Activated CD4-positive, CD25-positive, alpha-beta regulatory T cell (primary cell): ENCODE results near the gene TULP1.

Source experiments
- DNase-seq, 4 experiments: peaks; one replicate each; lab custom pipeline; 2025; lab: John Stamatoyannopoulos, UW

The TULP1 gene

GRCh38 chr6:35465646-35466045, 47.0 kb downstream of the TULP1 start:
- DNase-seq: no peak

GRCh38 chr6:35463292-35463691, 49.4 kb downstream of the TULP1 start:
- no peak for DNase-seq

- no peak for DNase-seq
Measured at GRCh38 chr6:35461270-35461669, 51.4 kb downstream of the TULP1 start.

GRCh38 chr6:35457907-35458306, 54.8 kb downstream of the TULP1 start:
- no peak for DNase-seq

- no peak for DNase-seq
Measured at GRCh38 chr6:35454391-35455110, 58.1 kb downstream of the TULP1 start.

- DNase-seq: no peak
Measured at GRCh38 chr6:35453236-35453635, 59.5 kb downstream of the TULP1 start.

GRCh38 chr6:35452183-35453090, 60.3 kb downstream of the TULP1 start, which contains the start of gene FANCE:
Gene FANCE (plus strand): TSS chr6:35452338. CDS start chr6:35452546, 208 bp downstream.
- peak; percentile 59 to 90 (median 72) for DNase-seq

- no peak for DNase-seq
Measured at GRCh38 chr6:35451354-35452182, 61.1 kb downstream of the TULP1 start.

- DNase-seq: peak in 1 of 4 experiments; percentile 11
Measured at GRCh38 chr6:35449287-35449881, 63.3 kb downstream of the TULP1 start.

- DNase-seq: no peak
Measured at GRCh38 chr6:35448191-35448590, 64.5 kb downstream of the TULP1 start.
